Heart left ventricle (tissue), 16 donors: Measurements from ENCODE around the gene GRM1. TPM values are rescaled to one million over a fixed set of nuclear protein-coding genes. Genes with fewer than 3 reads are reported as not detected.

Experiments used
- ATAC-seq, 4 donors: fragments of 200-7000 bp; cut with Tn5 transposase; one replicate each; pipeline ENCODE4 v1.9.1; 2020 to 2022; ENCODE audit warnings: moderate library complexity in 4 of 4, mild to moderate bottlenecking in 3 of 4, moderate number of reproducible peaks in 1 of 4
- DNase-seq, 5 donors: peaks; one replicate each; pipeline ENCODE4 v3.0.0-alpha.2; 2020
- H3K27ac ChIP-seq, 12 donors: fragments of 200-600 bp; sonication (generic) in 4 of 12; one replicate each; pipeline versions ENCODE4 v1.5.0 to v1.8.0; 2016 to 2022; ENCODE audit warnings: mild to moderate bottlenecking in 2 of 12
- H3K27me3 ChIP-seq, 9 donors: fragments of 200-600 bp; sonication (generic) in 2 of 9; one replicate each; pipeline versions ENCODE4 v1.5.1 to v1.8.0; 2016 to 2022; ENCODE audit warnings: mild to moderate bottlenecking in 3 of 9
- H3K36me3 ChIP-seq, 9 donors: fragments of 200-600 bp; sonication (generic) in 2 of 9; one replicate each; pipeline versions ENCODE4 v1.5.0 to v1.8.0; 2018 to 2022; ENCODE audit warnings: mild to moderate bottlenecking in 2 of 9
- H3K4me1 ChIP-seq, 12 donors: fragments of 200-600 bp; sonication (generic) in 4 of 12; one replicate each; pipeline versions ENCODE4 v1.5.0 to v1.8.0; 2016 to 2022; ENCODE audit warnings: mild to moderate bottlenecking in 3 of 12
- H3K4me3 ChIP-seq, 12 donors: fragments of 200-600 bp; sonication (generic) in 4 of 12; one replicate each; pipeline versions ENCODE4 v1.5.0 to v1.8.0; 2017 to 2022; ENCODE audit warnings: mild to moderate bottlenecking in 9 of 12, moderate library complexity in 4 of 12
- H3K9me3 ChIP-seq, 12 donors: fragments of 200-600 bp; sonication (generic) in 4 of 12; one replicate each; pipeline versions ENCODE4 v1.5.0 to v1.8.0; 2016 to 2022; ENCODE audit warnings: mild to moderate bottlenecking in 1 of 12
- POLR2A ChIP-seq, 2 donors: fragments of 450-650 bp; IDR thresholded peaks; one replicate each; pipeline ENCODE4 v1.6.1; 2017; ENCODE audit warnings: antibody characterized with exemption in 2 of 2, mild to moderate bottlenecking in 2 of 2, moderate library complexity in 2 of 2
- WGBS, 4 donors: extraction: QIAGEN DNeasy Blood & Tissue Kit in 2 of 4; methylation state at CpG; one replicate each; pipeline versions ENCODE4 v1.1.5 to v1.1.7; 2013 to 2018; 5-methylcytosine and 5-hydroxymethylcytosine counted together
- intact Hi-C, 10 donors: fragments of 100-400 bp; cut with DNase I; formaldehyde crosslinking; loops; one replicate each; pipeline versions ENCODE4 v1.11.1 to v1.14.2; 2022
- polyA plus RNA-seq, 2 donors: library from polyadenylated mRNA; stranded (reverse); fragments of 200-250 nt; gene quantifications; one replicate each; pipeline ENCODE4 v1.2.3, GENCODE V29; 2013
- total RNA-seq, 9 donors: library from RNA; depleted of rRNA in 2 of 9; stranded (reverse); fragments of >200 nt in 2 of 9; fragmentation: NEBNext Ultra II Directional in 3 of 9; extraction: Animal tissue kit (Norgen Biotek cat#: 25700) in 3 of 9; gene quantifications; one replicate each; pipeline versions ENCODE4 v1.1.0 to v1.2.4, GENCODE V29; 2016 to 2023
- TF ChIP-seq, protein P1 (sequence below), 12 donors: fragments of 200-600 bp; sonication (generic) in 4 of 12; IDR thresholded peaks; one replicate each; pipeline versions ENCODE4 v1.5.0 to v1.8.0; 2018 to 2022; ENCODE audit warnings: antibody characterized with exemption in 12 of 12, mild to moderate bottlenecking in 5 of 12
- donor health status: ischemic (EF 13 %, LVEDD 7.1; RV severe dilation, severe dysfunction).
- donor health status: healthy with polysubstance abuse.
- donor health status: DM: no; HTN: yes; CAD: no.
- donor health status: DM: no; HTN: no; CAD: no.
- donor health status: ischemic (EF 25% LVEDD 6.9; RV normal size, moderate dysfunction).
- donor health status: ischemic (EF 25% LVEDD 5.7; RV mildly dilated, moderate dysfunction).
- donor health status: healthy.
- donor health status: DM: yes; HTN: yes; CAD: no.
- donor health status: ischemic (EF 35%, LVEDD 5.7; RV mildly dilated, moderate dysfunction).
- donor health status: nonischemic (EF 11% LVEDD 7.7; RV severe dilation, severe dysfunction).
- donor health status: DM: yes; HTN: yes; CAD: no.
- donor health status: PGD.
- donor health status: ischemic (EF 29% LVEDD 5.4; RV normal size, mild dysfunction).
- donor health status: nonischemic (EF 23%, LVEDD 6.1; RV moderate dilation, normal function).

GRM1 gene
- total and polyA plus RNA-seq, 11 donors = 0.62 to 6.9 (median 4.7) TPM

DNA sequence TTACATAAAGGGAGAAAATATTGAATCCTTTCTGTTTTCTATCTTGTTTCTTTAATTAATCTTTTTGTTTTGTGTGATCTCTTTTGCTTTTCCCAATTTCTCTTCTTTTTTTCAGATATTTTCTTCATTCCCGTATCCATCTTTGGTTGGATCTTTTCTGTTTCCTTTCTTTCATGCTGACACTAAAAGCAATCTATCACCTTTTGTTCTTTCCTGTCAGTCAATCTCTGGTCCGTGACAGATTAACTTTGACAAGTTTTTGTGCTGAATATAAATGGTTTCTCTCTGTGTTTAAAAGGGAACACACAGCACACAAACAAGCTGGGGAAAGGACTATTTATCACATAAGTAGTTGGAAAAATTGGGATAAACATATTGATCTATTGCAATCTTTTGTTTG, 162.8 kb downstream of the GRM1 start:
- no peak for ATAC-seq
- WGBS, 4 donors = 40 to 47% (median 43%) methylated on average over 2 of the region's 2 CpGs

DNA sequence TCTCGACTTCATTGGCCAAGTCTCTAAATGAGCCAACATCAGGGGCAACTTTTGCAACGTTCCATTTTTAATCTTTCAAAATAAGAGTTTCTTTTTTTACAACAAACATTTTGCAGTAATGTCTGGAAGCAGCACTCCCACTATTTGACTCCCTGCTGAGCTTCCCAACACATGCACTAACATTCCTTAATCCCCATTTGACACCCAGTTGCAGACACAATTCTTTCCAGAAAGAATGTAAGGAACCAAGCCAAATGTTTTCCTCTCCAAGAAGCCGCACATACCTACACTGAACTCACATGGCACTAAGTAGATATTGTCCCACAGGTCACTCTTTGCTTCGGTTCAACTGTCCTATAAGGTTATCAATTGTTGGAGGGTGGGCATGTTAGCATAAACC, 165.6 kb downstream of the GRM1 start:
- H3K36me3 ChIP-seq = no peaks in the 10 kb centered on the region
- H3K27ac ChIP-seq = no peak overlapping the region
- H3K9me3 ChIP-seq = no peaks in the 10 kb centered on the region
- DNase-seq = no peak
- WGBS, 4 donors = 53 to 64% (median 57%) methylated on average over 4 of the region's 4 CpGs
- peaks cover 0 to 4% (median 0%) of the 10 kb centered on the region in 9 donors for H3K27me3 ChIP-seq
- no peak for ATAC-seq
- no peaks in the 10 kb centered on the region for H3K4me1 ChIP-seq
- TF ChIP-seq POLR2A (IDR thresholded peaks at IDR 0.05) = no peak
- TF ChIP-seq, protein P1, sequence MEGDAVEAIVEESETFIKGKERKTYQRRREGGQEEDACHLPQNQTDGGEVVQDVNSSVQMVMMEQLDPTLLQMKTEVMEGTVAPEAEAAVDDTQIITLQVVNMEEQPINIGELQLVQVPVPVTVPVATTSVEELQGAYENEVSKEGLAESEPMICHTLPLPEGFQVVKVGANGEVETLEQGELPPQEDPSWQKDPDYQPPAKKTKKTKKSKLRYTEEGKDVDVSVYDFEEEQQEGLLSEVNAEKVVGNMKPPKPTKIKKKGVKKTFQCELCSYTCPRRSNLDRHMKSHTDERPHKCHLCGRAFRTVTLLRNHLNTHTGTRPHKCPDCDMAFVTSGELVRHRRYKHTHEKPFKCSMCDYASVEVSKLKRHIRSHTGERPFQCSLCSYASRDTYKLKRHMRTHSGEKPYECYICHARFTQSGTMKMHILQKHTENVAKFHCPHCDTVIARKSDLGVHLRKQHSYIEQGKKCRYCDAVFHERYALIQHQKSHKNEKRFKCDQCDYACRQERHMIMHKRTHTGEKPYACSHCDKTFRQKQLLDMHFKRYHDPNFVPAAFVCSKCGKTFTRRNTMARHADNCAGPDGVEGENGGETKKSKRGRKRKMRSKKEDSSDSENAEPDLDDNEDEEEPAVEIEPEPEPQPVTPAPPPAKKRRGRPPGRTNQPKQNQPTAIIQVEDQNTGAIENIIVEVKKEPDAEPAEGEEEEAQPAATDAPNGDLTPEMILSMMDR (IDR thresholded peaks at IDR 0.05) = no peak
- no peak overlapping the region for H3K4me3 ChIP-seq
- intact Hi-C loops = no loop called here

More for the DNA sequence above, 162.8 kb downstream of the GRM1 start:
- intact Hi-C loops = no loop called here
- TF ChIP-seq, protein P1 (IDR thresholded peaks at IDR 0.05) = no peak
- no peak for TF ChIP-seq POLR2A (IDR thresholded peaks at IDR 0.05)
- H3K36me3 ChIP-seq = no peaks in the 10 kb centered on the region
- DNase-seq = no peak
- H3K4me1 ChIP-seq = no peaks in the 10 kb centered on the region
- H3K27me3 ChIP-seq = peaks cover 0 to 4% (median 0%) of the 10 kb centered on the region in 9 donors
- H3K9me3 ChIP-seq = no peaks in the 10 kb centered on the region
- H3K4me3 ChIP-seq = no peak overlapping the region
- H3K27ac ChIP-seq = no peak overlapping the region

DNA sequence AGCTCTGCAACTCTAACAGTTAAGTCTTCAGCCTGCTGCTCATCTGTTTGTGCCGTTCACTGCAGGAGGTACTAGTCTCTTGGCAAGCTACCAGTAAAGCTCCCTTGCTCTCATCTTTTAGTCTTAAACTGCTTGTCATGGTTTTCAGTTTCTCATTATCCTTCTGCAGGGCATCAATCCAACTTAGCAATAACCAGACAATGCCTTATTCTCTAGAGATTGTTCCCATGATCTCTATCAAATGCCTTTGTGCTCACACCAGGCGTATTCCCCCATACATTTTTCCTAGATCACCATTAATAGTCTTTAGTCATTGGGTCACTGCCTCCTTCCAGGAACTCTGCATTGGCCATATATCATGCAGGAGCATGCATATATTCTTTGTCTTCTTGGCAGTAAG, 171.3 kb downstream of the GRM1 start:
- ATAC-seq (no peak), DNase-seq (no peak)
- WGBS, 4 donors = 32 to 52% (median 36%) methylated on average over 2 of the region's 2 CpGs
- Histone ChIP-seq H3K4me3 (no peak overlapping the region), H3K27ac (no peak overlapping the region), H3K4me1 (no peaks in the 10 kb centered on the region), H3K36me3 (no peaks in the 10 kb centered on the region), H3K9me3 (no peaks in the 10 kb centered on the region), H3K27me3 (no peaks in the 10 kb centered on the region)
- intact Hi-C loops = no loop called here
- TF ChIP-seq, protein P1 (IDR thresholded peaks at IDR 0.05) = no peak
- TF ChIP-seq POLR2A (IDR thresholded peaks at IDR 0.05) = no peak

DNA sequence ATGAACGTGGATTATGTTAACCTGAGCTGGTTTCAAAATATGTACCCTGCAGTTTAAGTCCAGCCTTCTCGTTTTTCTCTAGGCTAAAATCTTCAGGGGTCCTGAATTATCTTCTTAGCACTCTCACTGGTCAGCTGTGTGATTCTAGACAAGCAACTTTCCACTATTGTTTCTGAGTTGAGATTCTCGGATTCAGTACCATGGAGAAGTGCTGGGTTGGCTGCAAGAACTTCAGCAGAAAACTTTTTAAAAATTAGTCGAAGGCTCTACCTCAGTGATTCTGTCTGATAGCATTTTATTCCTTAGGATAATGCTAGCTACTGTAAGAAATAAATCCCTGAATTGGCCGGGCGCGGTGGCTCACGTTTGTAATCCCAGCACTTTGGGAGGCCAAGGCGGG, 173.7 kb downstream of the GRM1 start:
- TF ChIP-seq, protein P1 (IDR thresholded peaks at IDR 0.05) = no peak
- TF ChIP-seq POLR2A (IDR thresholded peaks at IDR 0.05) = no peak
- Histone ChIP-seq H3K4me3 (no peak overlapping the region), H3K4me1 (no peaks in the 10 kb centered on the region), H3K9me3 (no peaks in the 10 kb centered on the region), H3K27me3 (no peaks in the 10 kb centered on the region), H3K27ac (no peak overlapping the region), H3K36me3 (no peaks in the 10 kb centered on the region)
- ATAC-seq = no peak
- WGBS, 4 donors = 77 to 82% (median 79%) methylated on average over 9 of the region's 9 CpGs
- no peak for DNase-seq
- intact Hi-C loops = no loop called here
